HG03060 (cell line): ENCODE data around the gene LRRC75B.
"Not testable (repeated sequence)": the region's sequence is repeated elsewhere in the genome, so short reads cannot be mapped to it uniquely, and the experiment has no call there.

ENCODE experiments used
- ATAC-seq: cut with Tn5 transposase; IDR thresholded peaks from one replicate; pipeline ENCODE4 v1.9.1; 2021; ENCODE audit warnings: low read depth, moderate number of reproducible peaks; ENCODE audit not compliant: unreplicated experiment

The LRRC75B gene

GRCh38 chr22:24559471-24559870 is 33.4 kb downstream of the LRRC75B start:
- ATAC-seq, result no peak

- peak; percentile 57 for ATAC-seq
These were observed 37.5 kb downstream of the LRRC75B start, which contains the start of gene SNRPD3 for GRCh38 chr22:24555165-24556039. SNRPD3 (plus strand) TSS chr22:24555999; CDS start chr22:24557675, 1,676 bp downstream.

GRCh38 chr22:24554313-24555164 is 38.3 kb downstream of the LRRC75B start, which contains the start of gene GUCD1:
GUCD1 (minus strand) TSS chr22:24555138; CDS start chr22:24554991, 147 bp downstream.
- ATAC-seq, result no peak

- no peak for ATAC-seq
These were observed 39.1 kb downstream of the LRRC75B start for GRCh38 chr22:24553597-24554312.

- not testable (repeated sequence) for ATAC-seq
These were observed 40.2 kb downstream of the LRRC75B start for GRCh38 chr22:24552503-24553286.

- no peak for ATAC-seq
These were observed 41.9 kb downstream of the LRRC75B start for GRCh38 chr22:24550902-24551435.

GRCh38 chr22:24550028-24550901 is 42.6 kb downstream of the LRRC75B start:
- no peak for ATAC-seq

GRCh38 chr22:24548812-24549211 is 44.1 kb downstream of the LRRC75B start:
- ATAC-seq, result no peak

- ATAC-seq, result no peak
These were observed 49.1 kb downstream of the LRRC75B start for GRCh38 chr22:24543679-24544243.

GRCh38 chr22:24543185-24543601 is 49.7 kb downstream of the LRRC75B start:
- ATAC-seq, result no peak

GRCh38 chr22:24542641-24543040 is 50.2 kb downstream of the LRRC75B start:
- no peak for ATAC-seq

GRCh38 chr22:24541681-24542515 is 51.0 kb downstream of the LRRC75B start:
- no peak for ATAC-seq

- ATAC-seq, result no peak
These were observed 52.4 kb downstream of the LRRC75B start for GRCh38 chr22:24540470-24540869.

- no peak for ATAC-seq
These were observed 56.8 kb downstream of the LRRC75B start for GRCh38 chr22:24536089-24536488.
